ENCODE results near the gene PES1.
"Not testable (repeated sequence)": the region's sequence is repeated elsewhere in the genome, so short reads cannot be mapped to it uniquely, and the experiment has no call there.

Gene PES1

DNA sequence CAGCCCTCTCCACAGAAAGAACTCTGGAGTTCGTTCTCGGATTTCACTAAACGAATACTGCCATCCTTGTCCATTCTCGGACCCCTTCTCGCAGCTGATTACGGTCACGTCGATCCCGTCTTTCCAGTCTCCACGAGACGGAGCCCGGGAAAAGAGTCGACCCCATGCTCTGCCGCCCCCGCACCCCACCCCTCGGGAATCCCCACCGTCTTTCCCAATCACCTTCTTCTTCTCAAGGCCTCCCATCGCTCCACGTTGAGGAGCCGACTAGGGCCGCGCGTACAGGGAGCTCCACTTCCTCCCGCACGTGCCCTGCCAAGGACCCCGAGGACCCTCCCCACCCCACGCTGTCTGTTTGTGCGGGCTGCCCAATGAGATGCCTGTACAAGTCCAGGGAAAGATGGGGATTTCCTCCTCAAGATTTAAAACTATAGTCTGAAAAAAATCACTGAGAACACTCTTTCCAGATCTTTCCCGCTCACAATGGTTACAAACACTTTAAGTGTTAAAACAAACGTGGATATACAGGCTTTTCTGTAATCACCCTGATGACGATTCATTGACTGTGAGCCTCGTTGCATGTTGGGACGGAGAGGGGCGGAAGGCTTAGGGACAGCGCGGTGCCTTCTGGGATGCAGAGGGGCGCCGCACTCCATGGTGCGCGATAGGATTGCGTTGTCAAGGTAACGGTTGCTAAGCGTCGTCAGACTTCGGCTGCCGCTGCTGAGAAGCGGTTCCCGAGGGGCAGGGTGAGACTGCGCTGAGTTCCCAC is at the start of gene PES1:
TSS of gene PES1 (minus strand) at position 323 of the 772 bp plus-strand sequence. CDS start at position 246, 77 bp downstream.
- peak; percentile 64 to 84 (median 80) for DNase-seq (ENCODE audit: low read depth in 2 of 3, low spot score in 2 of 3)

GRCh38 chr22:30640839-30641430 is 49.2 kb upstream of the PES1 start:
- DNase-seq (ENCODE audit: low read depth in 2 of 3, low spot score in 2 of 3), result no peak

GRCh38 chr22:30640361-30640760 is 48.7 kb upstream of the PES1 start:
- DNase-seq (ENCODE audit: low read depth in 2 of 3, low spot score in 2 of 3), result no peak

DNA sequence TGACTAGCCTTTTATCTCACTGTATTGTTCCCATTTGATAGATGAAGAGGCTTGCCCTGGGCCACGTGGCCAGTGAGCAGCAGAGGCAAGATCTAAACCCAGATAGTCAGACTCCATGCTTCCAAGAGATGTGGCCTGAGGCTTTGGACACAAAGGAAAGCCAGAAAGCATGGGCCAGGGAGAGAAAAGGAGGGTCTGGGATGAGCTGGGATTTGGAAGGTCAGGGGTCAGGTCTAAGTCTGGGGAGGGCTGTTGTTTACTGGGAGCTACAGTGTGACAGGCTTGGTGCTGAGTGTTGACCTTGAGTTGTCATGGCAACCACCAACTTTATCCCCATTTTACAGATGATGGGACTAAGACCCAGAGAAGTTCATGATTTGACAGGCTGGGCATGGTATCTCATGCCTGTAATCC is 46.0 kb upstream of the PES1 start:
- no peak for DNase-seq (ENCODE audit: low read depth in 2 of 3, low spot score in 2 of 3)

GRCh38 chr22:30636226-30637077 is 44.7 kb upstream of the PES1 start:
- DNase-seq (ENCODE audit: low read depth in 2 of 3, low spot score in 2 of 3), result no peak

DNA sequence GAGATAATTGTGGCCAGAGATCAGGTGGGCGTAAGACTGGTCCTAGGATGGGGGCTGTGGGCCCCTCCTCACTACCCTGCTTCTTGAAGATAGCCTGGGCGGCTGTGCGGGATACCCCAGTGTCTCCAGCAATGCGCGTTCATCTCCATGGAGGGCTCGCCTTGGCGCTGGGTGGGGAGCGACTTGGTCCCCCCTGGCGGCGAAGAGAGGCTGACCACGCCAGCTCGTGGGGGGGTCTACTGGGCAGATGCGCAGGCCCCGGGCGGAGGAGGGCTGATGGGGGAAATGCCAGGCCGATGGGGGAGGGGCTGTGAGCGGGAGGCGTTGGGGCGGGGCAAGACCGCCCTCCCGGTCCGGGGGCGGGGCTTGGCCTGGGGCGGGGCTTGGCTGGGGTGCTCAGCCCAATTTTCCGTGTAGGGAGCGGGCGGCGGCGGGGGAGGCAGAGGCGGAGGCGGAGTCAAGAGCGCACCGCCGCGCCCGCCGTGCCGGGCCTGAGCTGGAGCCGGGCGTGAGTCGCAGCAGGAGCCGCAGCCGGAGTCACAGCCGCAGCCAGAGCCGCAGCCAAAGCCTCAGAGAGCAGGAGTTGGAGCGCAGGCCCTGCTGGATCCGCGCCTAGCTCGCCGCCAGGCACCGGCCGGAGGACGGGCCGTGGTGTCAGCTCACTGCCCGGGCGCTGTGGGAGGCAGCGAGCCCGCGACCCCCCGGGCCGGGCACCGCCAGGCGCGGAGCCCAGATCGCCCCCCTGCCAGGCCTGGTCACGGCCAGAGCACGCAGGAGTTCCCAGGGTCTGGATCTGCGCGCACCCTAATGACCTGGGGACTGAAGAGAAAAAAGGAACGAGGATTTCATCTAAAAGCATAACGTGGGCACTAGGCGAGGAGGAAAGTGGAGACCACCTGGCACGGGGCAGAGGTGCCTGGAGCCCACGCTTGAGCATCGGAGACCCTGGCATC is 43.8 kb upstream of the PES1 start, which contains the start of gene SLC35E4:
TSS of gene SLC35E4 (plus strand) at position 509 of the 953 bp plus-strand sequence. CDS start 670 bp downstream, outside the sequence.
- DNase-seq (ENCODE audit: low read depth in 2 of 3, low spot score in 2 of 3), result peak; percentile 93 to 99 (median 96)

GRCh38 chr22:30634471-30635233 is 42.9 kb upstream of the PES1 start:
- DNase-seq (ENCODE audit: low read depth in 2 of 3, low spot score in 2 of 3), result peak; percentile 72 to 96 (median 85)

DNA sequence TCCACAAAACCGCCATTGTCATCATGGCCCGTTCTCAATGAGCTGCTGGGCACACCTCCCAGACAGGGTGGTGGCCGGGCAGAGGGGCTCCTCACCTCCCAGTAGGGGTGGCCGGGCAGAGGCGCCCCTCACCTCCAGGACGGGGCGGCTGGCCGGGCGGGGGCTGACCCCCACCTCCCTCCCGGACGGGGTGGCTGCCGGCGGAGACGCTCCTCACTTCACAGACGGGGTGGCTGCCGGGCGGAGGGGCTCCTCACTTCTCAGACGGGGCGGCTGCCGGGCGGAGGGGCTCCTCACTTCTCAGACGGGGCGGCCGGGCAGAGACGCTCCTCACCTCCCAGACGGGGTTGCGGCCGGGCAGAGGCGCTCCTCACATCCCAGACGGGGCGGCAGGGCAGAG is 39.8 kb upstream of the PES1 start:
- DNase-seq (ENCODE audit: low read depth in 2 of 3, low spot score in 2 of 3), result not testable (repeated sequence)

DNA sequence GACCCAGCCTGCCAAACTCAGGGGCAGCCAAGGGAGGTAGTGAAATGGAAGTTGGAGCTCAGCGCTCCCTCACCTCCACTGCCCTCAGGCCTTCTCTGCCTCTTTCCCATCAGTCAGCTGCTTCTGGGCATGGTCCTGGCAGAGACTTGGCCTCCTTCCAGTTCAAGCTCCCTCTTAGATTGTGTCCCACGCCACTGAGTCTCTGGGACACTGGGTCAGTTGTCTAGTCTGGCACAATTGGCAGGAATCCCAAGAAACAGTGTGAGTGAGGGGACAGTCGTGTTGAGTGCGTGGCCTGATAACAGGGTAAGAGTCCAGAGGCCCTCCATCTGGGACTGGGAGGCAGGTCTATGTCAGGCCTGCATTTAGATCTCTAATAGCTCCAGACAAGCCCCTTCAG is 36.8 kb upstream of the PES1 start:
- no peak for DNase-seq (ENCODE audit: low read depth in 2 of 3, low spot score in 2 of 3)

DNA sequence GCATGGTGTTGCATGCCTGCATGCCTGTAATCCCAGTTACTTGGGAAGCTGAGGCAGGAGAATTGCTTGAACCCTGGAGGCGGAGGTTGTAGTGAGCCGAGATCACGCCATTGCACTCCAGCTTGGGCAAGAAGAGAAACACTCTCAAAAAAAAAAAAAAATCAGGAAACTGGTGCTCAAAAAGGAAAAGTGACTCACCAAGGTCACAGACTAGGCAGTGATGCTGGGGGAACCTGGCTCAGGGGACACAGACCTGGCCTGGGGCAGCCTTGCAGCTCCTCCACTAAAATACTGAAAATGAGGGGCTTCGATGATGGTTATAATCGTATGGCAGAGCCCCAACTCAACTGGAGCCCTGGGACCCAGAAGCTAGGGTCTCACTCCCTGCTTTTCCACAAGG is 35.8 kb upstream of the PES1 start:
- no peak for DNase-seq (ENCODE audit: low read depth in 2 of 3, low spot score in 2 of 3)

GRCh38 chr22:30626413-30626812 is 34.7 kb upstream of the PES1 start:
- no peak for DNase-seq (ENCODE audit: low read depth in 2 of 3, low spot score in 2 of 3)

DNA sequence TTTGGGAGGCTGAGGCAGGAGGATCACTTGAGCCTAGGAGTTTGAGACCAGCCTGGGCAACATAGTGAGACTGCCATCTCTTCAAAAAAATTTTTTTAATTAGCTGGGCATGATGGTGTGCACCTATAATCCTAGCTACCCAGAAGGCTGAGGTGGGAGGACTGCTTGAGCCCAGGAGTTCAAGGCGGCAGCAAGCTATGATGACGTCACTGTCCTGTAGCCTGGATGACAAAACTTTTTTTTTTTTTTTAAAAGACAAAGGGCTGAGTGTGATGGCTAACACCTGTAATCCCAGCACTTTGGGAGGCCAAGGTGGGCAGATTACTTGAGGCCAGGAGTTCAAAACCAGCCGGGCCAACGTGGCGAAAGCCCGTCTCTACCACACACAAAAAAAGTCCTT is 28.2 kb upstream of the PES1 start:
- DNase-seq (ENCODE audit: low read depth in 2 of 3, low spot score in 2 of 3), result not testable (repeated sequence)

GRCh38 chr22:30617819-30618218 is 26.1 kb upstream of the PES1 start:
- no peak for DNase-seq (ENCODE audit: low read depth in 2 of 3, low spot score in 2 of 3)

DNA sequence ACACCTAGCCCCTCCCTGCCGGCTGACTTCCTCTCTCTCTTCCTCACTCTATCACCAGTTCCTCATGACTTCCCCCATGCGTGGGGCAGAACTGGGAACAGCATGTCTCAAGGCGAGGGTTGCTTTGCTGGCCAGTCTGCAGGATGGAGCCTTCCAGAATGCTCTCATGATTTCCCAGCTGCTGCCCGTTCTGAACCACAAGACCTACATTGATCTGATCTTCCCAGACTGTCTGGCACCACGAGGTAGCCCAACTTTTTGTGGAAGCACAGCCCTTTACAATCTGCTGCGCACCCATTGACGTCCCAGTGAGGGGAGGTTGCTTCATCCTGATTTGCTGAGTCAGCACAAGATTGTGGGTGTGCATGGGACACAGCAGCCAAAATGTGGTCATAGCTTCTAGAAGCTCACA is 23.8 kb upstream of the PES1 start:
- no peak for DNase-seq (ENCODE audit: low read depth in 2 of 3, low spot score in 2 of 3)

DNA sequence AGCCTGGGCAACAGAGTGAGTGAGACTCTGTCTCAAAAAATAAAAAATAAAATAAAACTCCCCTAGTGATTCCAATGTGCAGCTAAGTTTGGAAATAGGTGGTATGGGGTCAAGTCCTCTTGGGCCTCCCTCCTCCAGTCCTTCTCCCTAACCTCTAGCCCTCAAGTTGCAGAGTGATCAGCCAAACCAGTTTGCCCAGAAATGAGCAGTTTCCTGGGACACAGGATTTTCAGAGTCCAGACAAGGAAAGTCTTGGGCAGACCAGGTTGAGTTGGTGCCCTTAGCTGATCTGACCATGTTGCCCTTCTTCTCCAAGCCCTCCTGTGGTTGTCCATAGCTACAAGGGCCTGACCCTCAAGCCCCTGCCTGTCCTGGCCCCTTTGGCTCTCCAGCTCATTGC is 23.2 kb upstream of the PES1 start:
- DNase-seq (ENCODE audit: low read depth in 2 of 3, low spot score in 2 of 3), result no peak

DNA sequence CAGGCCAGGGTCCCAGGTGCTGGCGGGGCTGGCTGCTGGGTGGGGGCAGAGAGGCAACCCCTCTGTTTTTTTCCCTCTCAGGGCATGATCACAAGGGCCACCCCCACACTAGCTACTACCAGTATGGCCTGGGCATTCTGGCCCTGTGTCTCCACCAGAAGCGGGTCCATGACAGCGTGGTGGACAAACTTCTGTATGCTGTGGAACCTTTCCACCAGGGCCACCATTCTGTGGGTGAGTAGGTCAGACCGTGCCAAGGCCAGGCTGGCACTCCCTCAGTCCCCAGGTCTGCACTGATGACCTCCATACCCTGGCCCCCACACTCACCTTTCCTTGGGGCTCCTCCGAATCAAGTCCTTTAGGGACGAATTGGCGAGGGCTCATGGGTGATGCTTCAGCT is 22.6 kb upstream of the PES1 start:
- no peak for DNase-seq (ENCODE audit: low read depth in 2 of 3, low spot score in 2 of 3)

DNA sequence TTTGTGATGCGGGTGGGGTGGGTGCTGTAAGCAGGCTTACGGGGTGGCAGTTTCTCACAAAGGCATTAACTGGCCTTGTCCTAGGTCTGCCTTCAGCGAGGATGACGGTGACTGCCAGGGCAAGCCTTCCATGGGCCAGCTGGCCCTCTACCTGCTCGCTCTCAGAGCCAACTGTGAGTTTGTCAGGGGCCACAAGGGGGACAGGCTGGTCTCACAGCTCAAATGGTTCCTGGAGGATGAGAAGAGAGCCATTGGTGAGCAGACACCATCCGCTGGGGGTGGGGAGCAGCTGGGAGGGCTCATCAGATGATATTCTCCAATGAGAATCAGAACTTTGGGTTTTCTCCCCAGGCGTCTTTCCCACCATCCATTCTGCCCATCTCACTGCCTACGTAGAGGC is 21.1 kb upstream of the PES1 start:
- DNase-seq (ENCODE audit: low read depth in 2 of 3, low spot score in 2 of 3), result no peak

DNA sequence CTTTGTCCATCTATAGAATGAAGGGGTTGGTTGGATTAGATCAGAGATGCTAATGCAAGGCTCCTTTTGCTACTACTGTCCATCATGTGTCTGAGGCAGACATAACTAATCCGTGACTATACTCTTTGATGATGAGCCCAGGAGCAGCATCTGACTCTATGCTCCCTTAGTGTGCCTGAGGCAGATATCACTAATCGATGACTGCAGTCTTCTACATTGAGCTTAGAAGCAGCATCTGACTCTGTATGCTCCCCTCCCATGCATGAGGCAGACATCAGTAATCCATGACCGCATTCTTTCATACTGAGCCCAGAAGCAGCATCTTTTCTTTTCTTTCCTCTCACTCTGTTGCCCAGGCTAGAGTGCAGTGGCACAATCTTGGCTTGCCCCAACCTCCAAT is 19.5 kb upstream of the PES1 start:
- no peak for DNase-seq (ENCODE audit: low read depth in 2 of 3, low spot score in 2 of 3)

DNA sequence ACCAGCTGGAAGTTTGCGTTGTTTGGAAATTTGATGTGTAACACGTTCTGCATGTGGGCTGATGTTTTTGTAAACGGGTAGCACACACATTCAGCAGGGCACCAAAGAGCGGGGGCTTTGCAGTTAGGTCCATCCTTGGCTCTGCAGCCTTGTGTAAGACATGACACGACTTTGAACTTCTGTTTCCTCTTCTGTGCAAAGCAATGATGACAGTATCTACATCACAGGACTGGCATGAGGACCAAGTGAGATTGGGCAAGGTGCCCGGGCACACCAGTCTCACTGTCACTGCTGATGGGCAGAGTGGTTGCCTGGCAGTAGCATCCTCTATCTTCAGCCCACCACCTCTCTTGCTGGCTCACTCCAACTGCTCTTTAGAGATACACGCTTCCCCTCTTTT is 18.6 kb upstream of the PES1 start:
- DNase-seq (ENCODE audit: low read depth in 2 of 3, low spot score in 2 of 3), result no peak
